ENCODE results near the gene FBXO46.

DNA sequence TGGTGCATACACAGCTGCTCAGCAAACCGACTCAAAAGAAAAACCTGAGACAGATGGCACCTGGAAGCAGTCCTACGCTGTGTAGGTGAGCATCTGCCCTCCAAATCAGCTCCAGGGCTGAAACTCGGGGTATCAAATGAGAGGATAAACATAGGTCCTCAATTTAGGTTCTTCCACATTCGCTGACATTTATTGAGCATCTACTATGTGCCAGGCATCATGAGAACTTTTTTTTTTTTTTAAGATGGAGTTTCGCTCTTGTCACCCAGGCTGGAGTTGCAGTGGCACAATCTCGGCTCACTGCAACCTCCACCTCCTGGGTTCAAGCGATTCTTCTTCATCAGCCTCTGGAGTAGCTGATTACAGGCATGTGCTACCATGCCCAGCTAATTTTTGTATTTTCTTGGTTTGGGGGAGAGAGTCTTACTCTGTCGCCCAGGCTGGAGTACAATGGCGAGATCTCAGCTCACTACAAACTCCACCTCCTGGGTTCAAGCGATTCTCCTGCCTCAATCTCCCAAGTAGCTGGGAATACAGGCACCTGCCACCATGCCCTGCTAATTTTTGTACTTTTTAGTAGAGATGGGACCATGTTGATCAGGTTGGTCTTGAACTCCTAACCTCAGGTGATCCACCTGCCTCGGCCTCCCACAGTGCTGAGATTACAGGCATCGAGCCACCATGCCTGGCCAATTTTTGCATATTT is 24.8 kb downstream of the FBXO46 start:
- TF ChIP-seq, protein P1, sequence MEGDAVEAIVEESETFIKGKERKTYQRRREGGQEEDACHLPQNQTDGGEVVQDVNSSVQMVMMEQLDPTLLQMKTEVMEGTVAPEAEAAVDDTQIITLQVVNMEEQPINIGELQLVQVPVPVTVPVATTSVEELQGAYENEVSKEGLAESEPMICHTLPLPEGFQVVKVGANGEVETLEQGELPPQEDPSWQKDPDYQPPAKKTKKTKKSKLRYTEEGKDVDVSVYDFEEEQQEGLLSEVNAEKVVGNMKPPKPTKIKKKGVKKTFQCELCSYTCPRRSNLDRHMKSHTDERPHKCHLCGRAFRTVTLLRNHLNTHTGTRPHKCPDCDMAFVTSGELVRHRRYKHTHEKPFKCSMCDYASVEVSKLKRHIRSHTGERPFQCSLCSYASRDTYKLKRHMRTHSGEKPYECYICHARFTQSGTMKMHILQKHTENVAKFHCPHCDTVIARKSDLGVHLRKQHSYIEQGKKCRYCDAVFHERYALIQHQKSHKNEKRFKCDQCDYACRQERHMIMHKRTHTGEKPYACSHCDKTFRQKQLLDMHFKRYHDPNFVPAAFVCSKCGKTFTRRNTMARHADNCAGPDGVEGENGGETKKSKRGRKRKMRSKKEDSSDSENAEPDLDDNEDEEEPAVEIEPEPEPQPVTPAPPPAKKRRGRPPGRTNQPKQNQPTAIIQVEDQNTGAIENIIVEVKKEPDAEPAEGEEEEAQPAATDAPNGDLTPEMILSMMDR (conservative IDR thresholded peaks at IDR 0.05; ENCODE audit: low read length) = no peak
- TF ChIP-seq EZH2phosphoT487 (IDR thresholded peaks at IDR 0.05; ENCODE audit: borderline replicate concordance) = no peak

Data from Loucy (cell line).